Erythroblast (primary cell): ENCODE data around the gene PPP2R3A.

ENCODE experiments used
- DNase-seq, 2 experiments: peaks; one replicate each; lab custom pipeline; 2025; lab: John Stamatoyannopoulos, UW
- GATA1 ChIP-seq: IDR thresholded peaks from 2 replicates; pipeline ENCODE4 v1.6.1; 2011; ENCODE audit warnings: low read depth, mild to moderate bottlenecking, control low read depth, low read length, moderate library complexity
- POLR2A ChIP-seq: IDR thresholded peaks from 2 replicates; pipeline ENCODE4 v1.6.1; 2011; ENCODE audit warnings: mild to moderate bottlenecking, low read length

PPP2R3A gene

DNA sequence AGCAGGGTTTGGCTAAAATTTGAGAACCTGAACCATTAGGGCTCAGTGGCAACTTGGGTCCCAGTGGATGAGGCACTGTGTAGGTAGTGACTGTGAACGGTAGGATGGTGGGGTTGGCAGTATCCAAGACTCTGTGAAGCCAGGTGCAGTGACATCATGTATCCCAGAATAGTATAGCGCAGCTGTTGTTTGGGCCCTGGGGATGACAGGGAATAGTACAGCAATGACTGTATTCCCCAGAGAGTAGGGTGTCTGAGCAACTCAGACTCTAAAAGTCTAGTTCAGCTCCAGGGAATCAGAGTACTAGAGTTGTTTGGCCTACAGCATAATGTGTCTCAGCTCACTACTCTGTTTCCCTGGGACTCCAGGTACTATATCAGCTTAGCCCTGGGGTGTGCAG is 20.7 kb upstream of the PPP2R3A start:
- no peak for DNase-seq
- TF ChIP-seq POLR2A: no peak
- no peak for TF ChIP-seq GATA1

- TF ChIP-seq POLR2A: no peak
- TF ChIP-seq GATA1: no peak
- no peak for DNase-seq
Observed at GRCh38 chr3:135950941-135951340, 14.6 kb upstream of the PPP2R3A start.

DNA sequence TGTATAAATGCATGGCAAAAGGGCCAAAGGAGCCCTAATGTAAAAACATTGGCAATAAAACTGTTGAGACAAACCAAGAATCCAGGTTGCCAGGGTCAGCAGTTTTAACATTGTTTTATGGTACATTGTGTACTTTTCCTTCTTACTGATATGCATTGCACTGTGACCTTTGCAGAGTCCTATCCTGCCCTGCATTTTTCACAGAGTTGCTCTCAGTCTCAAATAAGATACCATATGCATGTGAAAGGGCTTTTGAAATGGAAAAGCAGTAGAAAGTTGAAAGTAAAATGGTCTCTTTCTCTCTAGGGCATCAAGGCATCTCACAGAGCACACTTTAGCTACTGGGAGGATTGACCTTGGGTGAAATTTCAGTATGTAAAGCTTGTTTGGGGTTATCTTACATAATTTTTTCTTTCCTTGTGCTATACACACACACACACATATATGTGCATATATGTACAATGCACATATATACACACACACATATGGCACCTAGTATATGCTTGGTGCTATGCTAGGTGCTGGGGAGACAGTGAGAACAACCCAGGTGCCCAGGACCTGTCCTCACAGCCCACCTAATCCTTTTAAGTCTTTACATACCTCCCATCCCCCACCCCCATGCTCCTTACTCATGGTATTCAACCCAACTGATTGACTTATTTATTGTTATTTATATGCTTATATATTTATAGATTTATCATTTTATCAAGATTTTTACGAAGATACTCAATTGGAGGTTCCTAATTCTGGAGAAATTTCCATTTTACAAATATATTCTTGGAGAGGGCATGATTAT is 1.2 kb upstream of the PPP2R3A start:
- DNase-seq: no peak
- TF ChIP-seq GATA1 (no peak), POLR2A (no peak)

DNA sequence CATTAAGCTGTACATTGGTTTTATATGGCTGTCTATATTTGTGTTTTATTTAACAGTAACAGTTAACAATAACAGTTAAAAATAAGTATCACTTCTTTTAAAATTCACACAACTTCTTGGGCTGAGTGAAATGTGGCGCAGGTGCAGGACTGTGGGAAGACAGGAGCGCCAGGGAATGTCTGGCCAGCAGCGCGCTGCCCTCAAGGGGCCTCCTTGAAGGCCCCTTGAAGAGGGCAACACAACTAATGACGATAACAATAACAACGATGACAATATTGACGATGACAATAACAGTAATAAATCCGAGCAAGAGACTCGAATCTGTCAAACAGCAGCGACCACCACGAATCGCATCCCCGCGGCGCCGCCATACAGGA is 411 bp upstream of the PPP2R3A start:
- no peak for DNase-seq
- TF ChIP-seq POLR2A (no peak), GATA1 (no peak)

GRCh38 chr3:135966271-135966961 is 888 bp downstream of the PPP2R3A start:
- DNase-seq: no peak
- TF ChIP-seq GATA1: no peak
- TF ChIP-seq POLR2A: no peak

DNA sequence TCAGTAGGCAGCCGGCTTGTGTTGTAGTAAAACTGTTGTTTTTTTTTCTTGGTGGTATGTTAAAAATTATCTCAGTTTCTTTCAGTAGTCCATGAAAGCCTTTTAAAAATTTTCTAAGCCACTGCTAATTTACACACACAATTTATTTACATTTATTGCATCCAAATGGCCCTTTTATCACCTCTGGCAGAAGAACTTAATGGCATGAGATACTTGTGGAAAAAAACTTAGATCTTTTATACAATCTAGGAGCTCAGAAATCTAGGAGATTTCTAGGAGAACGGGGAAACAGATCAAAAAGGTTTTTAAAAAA is 1.4 kb downstream of the PPP2R3A start:
- no peak for TF ChIP-seq GATA1
- no peak for TF ChIP-seq POLR2A

DNA sequence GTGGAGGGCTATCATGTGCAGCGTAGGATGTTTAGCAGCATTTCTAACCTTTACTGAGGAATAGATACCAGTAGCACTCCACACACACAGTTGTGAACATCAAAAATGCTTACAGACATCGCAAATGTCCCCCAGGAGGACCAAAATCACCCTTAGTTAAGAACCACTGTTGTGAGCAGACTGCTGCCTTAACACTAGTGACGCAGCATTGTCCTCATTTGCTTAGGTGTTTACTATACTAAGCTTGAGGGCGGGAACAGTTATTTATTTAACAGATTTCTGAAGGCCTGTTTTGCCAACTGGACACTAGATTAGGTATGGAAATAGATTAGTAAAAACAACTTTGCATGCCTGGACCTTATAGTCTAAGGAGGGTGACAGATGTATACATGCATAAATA is 2.3 kb downstream of the PPP2R3A start:
- DNase-seq: no peak
- no peak for TF ChIP-seq POLR2A
- no peak for TF ChIP-seq GATA1

More for the DNA sequence above, 1.4 kb downstream of the PPP2R3A start:
- DNase-seq: no peak

- no peak for TF ChIP-seq GATA1
- no peak for TF ChIP-seq POLR2A
Observed at GRCh38 chr3:135970506-135971116, 5.1 kb downstream of the PPP2R3A start.

GRCh38 chr3:135973841-135974240 is 8.3 kb downstream of the PPP2R3A start:
- TF ChIP-seq POLR2A (no peak), GATA1 (no peak)
- no peak for DNase-seq

More at GRCh38 chr3:135970506-135971116, 5.1 kb downstream of the PPP2R3A start:
- DNase-seq: no peak

DNA sequence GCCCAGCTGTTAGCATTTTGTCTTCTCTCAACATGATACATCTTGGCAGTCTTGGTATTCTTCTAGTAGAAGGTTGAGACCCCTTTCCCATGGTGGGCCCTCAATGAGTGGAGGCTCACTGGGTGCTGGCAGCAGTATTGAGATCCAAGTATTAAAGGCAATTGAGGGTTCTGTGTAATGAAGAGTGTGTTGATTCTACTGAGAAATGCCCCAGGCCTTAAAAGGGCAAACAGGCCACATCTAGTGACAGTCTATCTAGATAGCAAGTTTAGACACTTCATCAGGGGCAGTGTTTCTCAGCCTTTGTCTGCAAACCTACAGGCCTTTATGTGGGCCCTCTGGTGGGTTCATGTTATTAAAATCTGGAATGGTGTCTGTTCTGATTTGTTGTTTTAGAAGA is 9.5 kb downstream of the PPP2R3A start:
- DNase-seq: no peak
- TF ChIP-seq GATA1 (no peak), POLR2A (no peak)

DNA sequence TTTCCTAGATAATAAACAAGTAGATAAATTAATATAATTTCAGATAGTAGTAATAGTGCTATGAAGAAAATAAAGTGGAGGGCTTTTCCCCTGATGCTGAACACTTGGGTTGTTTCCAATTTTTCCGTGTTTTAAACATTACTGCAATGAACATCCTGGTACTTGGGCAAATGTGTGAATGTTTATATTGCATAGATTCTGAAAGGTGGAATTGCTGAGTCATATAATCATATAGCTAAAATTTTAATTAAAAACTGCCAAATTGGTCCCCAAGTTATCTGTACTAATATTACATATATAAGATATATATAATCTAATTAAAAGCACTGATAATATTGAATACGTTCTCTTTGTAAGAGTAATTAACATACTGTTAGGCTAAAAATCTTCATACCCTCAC is 10.0 kb downstream of the PPP2R3A start:
- no peak for TF ChIP-seq GATA1
- TF ChIP-seq POLR2A: no peak
- DNase-seq: no peak

GRCh38 chr3:135980343-135980742 is 14.8 kb downstream of the PPP2R3A start:
- TF ChIP-seq POLR2A (no peak), GATA1 (no peak)
- DNase-seq: no peak

GRCh38 chr3:135981701-135982403 is 16.3 kb downstream of the PPP2R3A start:
- no peak for DNase-seq
- no peak for TF ChIP-seq POLR2A
- no peak for TF ChIP-seq GATA1

DNA sequence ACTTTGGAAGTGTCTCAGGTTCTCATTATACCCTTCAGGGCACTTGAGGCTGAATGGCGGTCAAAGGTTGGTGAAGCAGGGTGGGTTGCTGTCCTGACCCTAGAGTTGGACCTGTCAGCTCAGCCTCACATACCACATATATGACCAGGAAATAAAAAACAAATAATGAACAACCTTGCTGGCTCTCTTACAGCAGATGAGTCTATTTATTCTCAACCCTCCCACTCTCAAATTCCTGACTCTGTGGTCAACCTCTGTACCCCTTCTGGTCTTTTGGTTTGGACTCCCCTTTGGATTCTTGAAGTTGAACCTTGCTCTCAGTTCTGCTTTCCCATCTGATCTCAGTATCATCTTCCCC is 16.9 kb downstream of the PPP2R3A start:
- TF ChIP-seq GATA1 (no peak), POLR2A (no peak)
- DNase-seq: no peak
